ENCODE measurements around the gene SPOP.
A peak's percentile ranks its signal among the peaks of the same experiment; 100 is the strongest.
"Not testable (repeated sequence)": the region's sequence is repeated elsewhere in the genome, so short reads cannot be mapped to it uniquely, and the experiment has no call there.

Gene SPOP

GRCh38 chr17:49574323-49574781, 103.5 kb downstream of the SPOP start:
- no peak for FAIRE-seq
- TF ChIP-seq POLR2AphosphoS5 (IDR thresholded peaks at IDR 0.05; ENCODE audit: low read depth, low read length) (no peak), POLR2A (IDR thresholded peaks at IDR 0.05; ENCODE audit: low read depth, low read length) (no peak), TAF1 (IDR thresholded peaks at IDR 0.05; ENCODE audit: borderline replicate concordance, low read depth, low read length) (no peak)
- DNase-seq (ENCODE audit: insufficient read length): no peak

GRCh38 chr17:49573510-49574322, 104.2 kb downstream of the SPOP start:
- no peak for TF ChIP-seq POLR2A (IDR thresholded peaks at IDR 0.05; ENCODE audit: low read depth, low read length)
- TF ChIP-seq POLR2AphosphoS5 (IDR thresholded peaks at IDR 0.05; ENCODE audit: low read depth, low read length): no peak
- TF ChIP-seq TAF1 (IDR thresholded peaks at IDR 0.05; ENCODE audit: borderline replicate concordance, low read depth, low read length): no peak
- no peak for FAIRE-seq

GRCh38 chr17:49572806-49573420, 105.0 kb downstream of the SPOP start:
- no peak for FAIRE-seq
- TF ChIP-seq POLR2A (IDR thresholded peaks at IDR 0.05; ENCODE audit: low read depth, low read length): no peak
- TF ChIP-seq POLR2AphosphoS5 (IDR thresholded peaks at IDR 0.05; ENCODE audit: low read depth, low read length): no peak
- no peak for TF ChIP-seq TAF1 (IDR thresholded peaks at IDR 0.05; ENCODE audit: borderline replicate concordance, low read depth, low read length)
- no peak for DNase-seq (ENCODE audit: insufficient read length)

More at GRCh38 chr17:49573510-49574322, 104.2 kb downstream of the SPOP start:
- DNase-seq (ENCODE audit: insufficient read length): no peak

- TF ChIP-seq TAF1 (IDR thresholded peaks at IDR 0.05; ENCODE audit: borderline replicate concordance, low read depth, low read length) (no peak), POLR2AphosphoS5 (IDR thresholded peaks at IDR 0.05; ENCODE audit: low read depth, low read length) (no peak)
- FAIRE-seq (no peak), DNase-seq (ENCODE audit: insufficient read length) (no peak)
Measured at GRCh38 chr17:49572226-49572625, 105.7 kb downstream of the SPOP start.

GRCh38 chr17:49571764-49572163, 106.1 kb downstream of the SPOP start:
- TF ChIP-seq POLR2AphosphoS5 (IDR thresholded peaks at IDR 0.05; ENCODE audit: low read depth, low read length) (no peak), POLR2A (IDR thresholded peaks at IDR 0.05; ENCODE audit: low read depth, low read length) (no peak), TAF1 (IDR thresholded peaks at IDR 0.05; ENCODE audit: borderline replicate concordance, low read depth, low read length) (no peak)
- no peak for DNase-seq (ENCODE audit: insufficient read length)
- FAIRE-seq: no peak

GRCh38 chr17:49571283-49571682, 106.6 kb downstream of the SPOP start:
- TF ChIP-seq POLR2A (IDR thresholded peaks at IDR 0.05; ENCODE audit: low read depth, low read length): no peak
- TF ChIP-seq POLR2AphosphoS5 (IDR thresholded peaks at IDR 0.05; ENCODE audit: low read depth, low read length): no peak
- TF ChIP-seq TAF1 (IDR thresholded peaks at IDR 0.05; ENCODE audit: borderline replicate concordance, low read depth, low read length): no peak
- FAIRE-seq (no peak), DNase-seq (ENCODE audit: insufficient read length) (no peak)

- FAIRE-seq (no peak), DNase-seq (ENCODE audit: insufficient read length) (no peak)
- TF ChIP-seq TAF1 (IDR thresholded peaks at IDR 0.05; ENCODE audit: borderline replicate concordance, low read depth, low read length): no peak
- TF ChIP-seq POLR2AphosphoS5 (IDR thresholded peaks at IDR 0.05; ENCODE audit: low read depth, low read length): no peak
- TF ChIP-seq POLR2A (IDR thresholded peaks at IDR 0.05; ENCODE audit: low read depth, low read length): no peak
Measured at GRCh38 chr17:49570540-49571242, 107.2 kb downstream of the SPOP start.

- not testable (repeated sequence) for FAIRE-seq; DNase-seq (ENCODE audit: insufficient read length)
Measured at GRCh38 chr17:49568695-49569047, 109.2 kb downstream of the SPOP start.

GRCh38 chr17:49567871-49568694, 109.8 kb downstream of the SPOP start:
- DNase-seq (ENCODE audit: insufficient read length) (no peak), FAIRE-seq (peak; percentile 94)
- TF ChIP-seq TAF1 (IDR thresholded peaks at IDR 0.05; ENCODE audit: borderline replicate concordance, low read depth, low read length): no peak
- no peak for TF ChIP-seq POLR2A (IDR thresholded peaks at IDR 0.05; ENCODE audit: low read depth, low read length)
- TF ChIP-seq POLR2AphosphoS5 (IDR thresholded peaks at IDR 0.05; ENCODE audit: low read depth, low read length): no peak

GRCh38 chr17:49567104-49567521, 110.8 kb downstream of the SPOP start:
- no peak for FAIRE-seq
- no peak for TF ChIP-seq POLR2AphosphoS5 (IDR thresholded peaks at IDR 0.05; ENCODE audit: low read depth, low read length)
- TF ChIP-seq POLR2A (IDR thresholded peaks at IDR 0.05; ENCODE audit: low read depth, low read length): no peak
- TF ChIP-seq TAF1 (IDR thresholded peaks at IDR 0.05; ENCODE audit: borderline replicate concordance, low read depth, low read length): no peak

GRCh38 chr17:49566668-49567071, 111.2 kb downstream of the SPOP start:
- DNase-seq (ENCODE audit: insufficient read length): no peak
- no peak for FAIRE-seq

More at GRCh38 chr17:49567104-49567521, 110.8 kb downstream of the SPOP start:
- DNase-seq (ENCODE audit: insufficient read length): no peak

More at GRCh38 chr17:49566668-49567071, 111.2 kb downstream of the SPOP start:
- TF ChIP-seq TAF1 (IDR thresholded peaks at IDR 0.05; ENCODE audit: borderline replicate concordance, low read depth, low read length) (no peak), POLR2A (IDR thresholded peaks at IDR 0.05; ENCODE audit: low read depth, low read length) (no peak), POLR2AphosphoS5 (IDR thresholded peaks at IDR 0.05; ENCODE audit: low read depth, low read length) (no peak)

All from GM12892 (cell line).